GM21529 (cell line): Measurements from ENCODE around the gene ANTXR1.
"Not testable (repeated sequence)": the region's sequence is repeated elsewhere in the genome, so short reads cannot be mapped to it uniquely, and the experiment has no call there.

Source experiments
- ATAC-seq: cut with Tn5 transposase; IDR thresholded peaks from one replicate; pipeline ENCODE4 v1.9.1; 2021; ENCODE audit not compliant: unreplicated experiment

ANTXR1 gene

GRCh38 chr2:69163109-69163508 is 150.1 kb downstream of the ANTXR1 start:
- ATAC-seq, result peak; percentile 52

- ATAC-seq, result no peak
These were observed 150.6 kb downstream of the ANTXR1 start for GRCh38 chr2:69163556-69163955.

- no peak for ATAC-seq
These were observed 151.2 kb downstream of the ANTXR1 start for GRCh38 chr2:69164061-69164778.

- no peak for ATAC-seq
These were observed 152.3 kb downstream of the ANTXR1 start for GRCh38 chr2:69165091-69165880.

GRCh38 chr2:69166465-69166811 is 153.5 kb downstream of the ANTXR1 start:
- no peak for ATAC-seq

- ATAC-seq, result no peak
These were observed 154.0 kb downstream of the ANTXR1 start for GRCh38 chr2:69166812-69167468.

- ATAC-seq, result no peak
These were observed 154.5 kb downstream of the ANTXR1 start for GRCh38 chr2:69167469-69167822.

- no peak for ATAC-seq
These were observed 155.3 kb downstream of the ANTXR1 start for GRCh38 chr2:69168144-69168813.

- ATAC-seq, result no peak
These were observed 156.1 kb downstream of the ANTXR1 start for GRCh38 chr2:69168950-69169654.

GRCh38 chr2:69169655-69170389 is 156.8 kb downstream of the ANTXR1 start:
- no peak for ATAC-seq

GRCh38 chr2:69170661-69171060 is 157.7 kb downstream of the ANTXR1 start:
- ATAC-seq, result no peak

GRCh38 chr2:69171116-69171896 is 158.3 kb downstream of the ANTXR1 start:
- no peak for ATAC-seq

- no peak for ATAC-seq
These were observed 159.0 kb downstream of the ANTXR1 start for GRCh38 chr2:69171897-69172525.

GRCh38 chr2:69173706-69174105 is 160.7 kb downstream of the ANTXR1 start:
- no peak for ATAC-seq

- ATAC-seq, result not testable (repeated sequence)
These were observed 161.2 kb downstream of the ANTXR1 start for GRCh38 chr2:69174211-69174610.

GRCh38 chr2:69175790-69176715 is 163.1 kb downstream of the ANTXR1 start:
- no peak for ATAC-seq

- no peak for ATAC-seq
These were observed 164.2 kb downstream of the ANTXR1 start for GRCh38 chr2:69177063-69177771.
